ENCODE results near the gene BCAP29. TPM values are rescaled to one million over a fixed set of nuclear protein-coding genes. Genes with fewer than 3 reads are reported as not detected.

The BCAP29 gene
- total RNA-seq, 2 donors from 2014 or later = 63.1 to 71.4 TPM

- Histone ChIP-seq H3K9ac (ENCODE audit: low read depth in 2 of 2, low read length in 2 of 2) (no peak overlapping the region), H3K27ac (no peak overlapping the region), H3K36me3 (no peaks in the 10 kb centered on the region), H3K27me3 (no peaks in the 10 kb centered on the region), H3K4me1 (no peaks in the 10 kb centered on the region), H3K9me3 (no peaks in the 10 kb centered on the region), H3K4me3 (no peak overlapping the region)
- no peak for TF ChIP-seq CTCF (IDR thresholded peaks at IDR 0.05)
- no peak for DNase-seq
- intact Hi-C loops (cut with DNase I) = no loop called here
Measured at GRCh38 chr7:107610323-107610722, 30.3 kb downstream of the BCAP29 start.

- H3K9ac ChIP-seq (ENCODE audit: low read depth in 2 of 2, low read length in 2 of 2) = no peak overlapping the region
- no peaks in the 10 kb centered on the region for H3K9me3 ChIP-seq
- TF ChIP-seq CTCF (IDR thresholded peaks at IDR 0.05) = no peak
- no peak overlapping the region for H3K4me3 ChIP-seq
- no peaks in the 10 kb centered on the region for H3K36me3 ChIP-seq
- H3K27ac ChIP-seq = no peak overlapping the region
- H3K4me1 ChIP-seq = no peaks in the 10 kb centered on the region
- intact Hi-C loops (cut with DNase I) = no loop called here
- H3K27me3 ChIP-seq = no peaks in the 10 kb centered on the region
- DNase-seq = no peak
Measured at GRCh38 chr7:107613439-107613838, 33.4 kb downstream of the BCAP29 start.

GRCh38 chr7:107613948-107614347 is 33.9 kb downstream of the BCAP29 start:
- no peaks in the 10 kb centered on the region for H3K36me3 ChIP-seq

GRCh38 chr7:107614425-107614824 is 34.4 kb downstream of the BCAP29 start:
- Histone ChIP-seq H3K27ac (no peak overlapping the region), H3K4me1 (no peaks in the 10 kb centered on the region), H3K36me3 (no peaks in the 10 kb centered on the region), H3K9me3 (no peaks in the 10 kb centered on the region), H3K4me3 (no peak overlapping the region), H3K9ac (ENCODE audit: low read depth in 2 of 2, low read length in 2 of 2) (no peak overlapping the region), H3K27me3 (no peaks in the 10 kb centered on the region)
- no peak for TF ChIP-seq CTCF (IDR thresholded peaks at IDR 0.05)
- intact Hi-C loops (cut with DNase I) = no loop called here
- no peak for DNase-seq

More at GRCh38 chr7:107613948-107614347, 33.9 kb downstream of the BCAP29 start:
- DNase-seq = no peak
- no peak overlapping the region for H3K9ac ChIP-seq (ENCODE audit: low read depth in 2 of 2, low read length in 2 of 2)
- TF ChIP-seq CTCF (IDR thresholded peaks at IDR 0.05) = no peak
- no peaks in the 10 kb centered on the region for H3K27me3 ChIP-seq
- H3K27ac ChIP-seq = no peak overlapping the region
- H3K9me3 ChIP-seq = no peaks in the 10 kb centered on the region
- intact Hi-C loops (cut with DNase I) = no loop called here
- no peak overlapping the region for H3K4me3 ChIP-seq
- no peaks in the 10 kb centered on the region for H3K4me1 ChIP-seq

GRCh38 chr7:107615910-107616680 is 36.0 kb downstream of the BCAP29 start:
- intact Hi-C loops (cut with DNase I) = no loop called here
- Histone ChIP-seq H3K36me3 (no peaks in the 10 kb centered on the region), H3K27ac (no peak overlapping the region), H3K4me3 (no peak overlapping the region), H3K9me3 (no peaks in the 10 kb centered on the region), H3K4me1 (no peaks in the 10 kb centered on the region), H3K27me3 (no peaks in the 10 kb centered on the region), H3K9ac (ENCODE audit: low read depth in 2 of 2, low read length in 2 of 2) (no peak overlapping the region)
- no peak for TF ChIP-seq CTCF (IDR thresholded peaks at IDR 0.05)
- DNase-seq = no peak
